Measurements from ENCODE around the gene ENPP7.

The ENPP7 gene

DNA sequence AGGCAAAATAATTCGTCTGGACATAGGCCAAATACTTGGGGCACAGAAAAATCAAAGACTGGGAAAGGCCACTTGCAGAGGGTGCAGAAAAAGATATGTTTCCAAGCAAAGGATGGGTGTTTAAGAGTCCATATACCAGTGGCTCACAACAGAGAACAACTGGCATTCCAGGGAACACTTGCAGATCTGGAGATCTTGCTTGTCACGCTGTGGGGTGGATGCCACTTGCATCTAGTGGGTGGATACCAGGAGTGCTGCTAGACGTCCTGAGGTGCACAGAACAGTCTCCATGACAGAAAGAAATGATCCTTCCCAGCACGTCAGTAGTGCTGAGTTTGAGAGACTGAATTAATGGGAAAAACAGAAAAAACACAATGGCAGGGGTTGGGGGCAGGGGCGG is 57.7 kb downstream of the ENPP7 start:
- H3K79me1 ChIP-seq (ENCODE audit: low read depth, low read length): peaks cover 7% of the 10 kb centered on the region
- H3K4me1 ChIP-seq (ENCODE audit: control insufficient read depth in 2 of 2, insufficient read depth in 1 of 2, low read depth in 1 of 2, low read length in 2 of 2): peaks cover 24 to 41% of the 10 kb centered on the region in 2 donors
- H3K23ac ChIP-seq (ENCODE audit: low read depth, low read length, poor library complexity): no peak overlapping the region
- H3K14ac ChIP-seq (ENCODE audit: low read length): no peak overlapping the region
- no peak overlapping the region for H3K9ac ChIP-seq (ENCODE audit: low read depth, low read length, poor library complexity)
- no peak overlapping the region for H2BK5ac ChIP-seq (ENCODE audit: low read length)
- no peak overlapping the region for H3K4me3 ChIP-seq (ENCODE audit: low read length in 2 of 2)
- no peak for DNase-seq (ENCODE audit: low spot score)
- no CpG with 5 or more reads among the region's 5 CpGs for WGBS, 2 donors (ENCODE audit: extremely low coverage in 2 of 2, insufficient read length in 2 of 2, insufficient replicate concordance in 1 of 2)
- H2AFZ ChIP-seq (ENCODE audit: low read length): no peak overlapping the region
- H2BK12ac ChIP-seq (ENCODE audit: low read length): no peak overlapping the region
- no peak overlapping the region for H4K8ac ChIP-seq (ENCODE audit: low read depth, low read length)
- H4K91ac ChIP-seq (ENCODE audit: low read depth, low read length, poor library complexity): no peak overlapping the region
- H3K27ac ChIP-seq (replicated peaks; ENCODE audit: low read length): no peak overlapping the region
- no peak overlapping the region for H2AK5ac ChIP-seq (ENCODE audit: low read depth, low read length)
- no peak overlapping the region for H3K18ac ChIP-seq (ENCODE audit: low read length)
- peaks cover 22 to 30% of the 10 kb centered on the region in 2 donors for H3K36me3 ChIP-seq (replicated peaks in 1 of 2; ENCODE audit: control insufficient read depth in 2 of 2, insufficient read depth in 2 of 2, low read length in 2 of 2)
- H3K9me3 ChIP-seq (replicated peaks in 1 of 2; ENCODE audit: control insufficient read depth in 2 of 2, insufficient read depth in 1 of 2, low read depth in 1 of 2, low read length in 2 of 2): peaks cover 2 to 5% of the 10 kb centered on the region in 2 donors
- H2BK15ac ChIP-seq (ENCODE audit: low read length): no peak overlapping the region
- no peak overlapping the region for H3K4ac ChIP-seq (ENCODE audit: low read length)
- peaks cover 26 to 48% (median 33%) of the 10 kb centered on the region in 3 experiments for H3K27me3 ChIP-seq (ENCODE audit: control insufficient read depth in 3 of 3, insufficient read depth in 3 of 3, low read depth in 1 of 3, low read length in 3 of 3)
- no peak overlapping the region for H3K4me2 ChIP-seq (ENCODE audit: insufficient read depth, low read length, poor library complexity, severe bottlenecking)
- H2BK120ac ChIP-seq (ENCODE audit: low read depth, low read length): no peak overlapping the region

GRCh38 chr17:79788989-79789942 is 58.5 kb downstream of the ENPP7 start:
- Histone ChIP-seq H3K79me1 (ENCODE audit: low read depth, low read length) (peaks cover 4% of the 10 kb centered on the region), H3K27ac (replicated peaks; ENCODE audit: low read length) (no peak overlapping the region), H3K4ac (ENCODE audit: low read length) (peak overlapping the region; percentile 27), H4K91ac (ENCODE audit: low read depth, low read length, poor library complexity) (peak overlapping the region; percentile 35), H3K9me3 (replicated peaks in 1 of 2; ENCODE audit: control insufficient read depth in 2 of 2, insufficient read depth in 1 of 2, low read depth in 1 of 2, low read length in 2 of 2) (peaks cover 2 to 5% of the 10 kb centered on the region in 2 donors), H3K9ac (ENCODE audit: low read depth, low read length, poor library complexity) (peak overlapping the region; percentile 73), H3K18ac (ENCODE audit: low read length) (peak overlapping the region; percentile 97), H3K27me3 (ENCODE audit: control insufficient read depth in 3 of 3, insufficient read depth in 3 of 3, low read depth in 1 of 3, low read length in 3 of 3) (peaks cover 26 to 52% (median 35%) of the 10 kb centered on the region in 3 experiments), H2BK12ac (ENCODE audit: low read length) (peak overlapping the region; percentile 53), H2BK120ac (ENCODE audit: low read depth, low read length) (peak overlapping the region; percentile 81), H3K14ac (ENCODE audit: low read length) (peak overlapping the region; percentile 95), H3K4me3 (ENCODE audit: low read length in 2 of 2) (peak overlapping the region; percentile 34 to 70), H2BK5ac (ENCODE audit: low read length) (peak overlapping the region; percentile 82), H4K8ac (ENCODE audit: low read depth, low read length) (no peak overlapping the region), H3K23ac (ENCODE audit: low read depth, low read length, poor library complexity) (peak overlapping the region; percentile 71), H3K4me1 (ENCODE audit: control insufficient read depth in 2 of 2, insufficient read depth in 1 of 2, low read depth in 1 of 2, low read length in 2 of 2) (peaks cover 30 to 48% of the 10 kb centered on the region in 2 donors), H3K36me3 (replicated peaks in 1 of 2; ENCODE audit: control insufficient read depth in 2 of 2, insufficient read depth in 2 of 2, low read length in 2 of 2) (peaks cover 17 to 25% of the 10 kb centered on the region in 2 donors), H2AK5ac (ENCODE audit: low read depth, low read length) (peak overlapping the region; percentile 94), H2BK15ac (ENCODE audit: low read length) (peak overlapping the region; percentile 95), H2AFZ (ENCODE audit: low read length) (peak overlapping the region; percentile 87), H3K4me2 (ENCODE audit: insufficient read depth, low read length, poor library complexity, severe bottlenecking) (peak overlapping the region; percentile 78)
- WGBS, 2 donors (ENCODE audit: extremely low coverage in 2 of 2, insufficient read length in 2 of 2, insufficient replicate concordance in 1 of 2): no CpG with 5 or more reads among the region's 52 CpGs
- DNase-seq (ENCODE audit: low spot score): no peak

GRCh38 chr17:79789943-79790804 is 59.4 kb downstream of the ENPP7 start:
- peak overlapping the region; percentile 95 for H2BK15ac ChIP-seq (ENCODE audit: low read length)
- peaks cover 26 to 60% (median 35%) of the 10 kb centered on the region in 3 experiments for H3K27me3 ChIP-seq (ENCODE audit: control insufficient read depth in 3 of 3, insufficient read depth in 3 of 3, low read depth in 1 of 3, low read length in 3 of 3)
- peaks cover 13 to 25% of the 10 kb centered on the region in 2 donors for H3K36me3 ChIP-seq (replicated peaks in 1 of 2; ENCODE audit: control insufficient read depth in 2 of 2, insufficient read depth in 2 of 2, low read length in 2 of 2)
- peak overlapping the region; percentile 87 for H2AFZ ChIP-seq (ENCODE audit: low read length)
- WGBS, 2 donors (ENCODE audit: extremely low coverage in 2 of 2, insufficient read length in 2 of 2, insufficient replicate concordance in 1 of 2): no CpG with 5 or more reads among the region's 74 CpGs
- H2BK5ac ChIP-seq (ENCODE audit: low read length): peak overlapping the region; percentile 82
- peaks cover 2 to 5% of the 10 kb centered on the region in 2 donors for H3K9me3 ChIP-seq (replicated peaks in 1 of 2; ENCODE audit: control insufficient read depth in 2 of 2, insufficient read depth in 1 of 2, low read depth in 1 of 2, low read length in 2 of 2)
- H3K14ac ChIP-seq (ENCODE audit: low read length): peak overlapping the region; percentile 49
- no peak overlapping the region for H3K27ac ChIP-seq (replicated peaks; ENCODE audit: low read length)
- peak overlapping the region; percentile 71 for H3K23ac ChIP-seq (ENCODE audit: low read depth, low read length, poor library complexity)
- no peak for DNase-seq (ENCODE audit: low spot score)
- peak overlapping the region; percentile 99 for H2AK5ac ChIP-seq (ENCODE audit: low read depth, low read length)
- H3K4me3 ChIP-seq (ENCODE audit: low read length in 2 of 2): peak overlapping the region; percentile 34 to 70
- peaks cover 34 to 55% of the 10 kb centered on the region in 2 donors for H3K4me1 ChIP-seq (ENCODE audit: control insufficient read depth in 2 of 2, insufficient read depth in 1 of 2, low read depth in 1 of 2, low read length in 2 of 2)
- peak overlapping the region; percentile 75 for H2BK12ac ChIP-seq (ENCODE audit: low read length)
- peak overlapping the region; percentile 73 for H3K9ac ChIP-seq (ENCODE audit: low read depth, low read length, poor library complexity)
- H4K8ac ChIP-seq (ENCODE audit: low read depth, low read length): no peak overlapping the region
- peak overlapping the region; percentile 81 for H2BK120ac ChIP-seq (ENCODE audit: low read depth, low read length)
- no peak overlapping the region for H3K4ac ChIP-seq (ENCODE audit: low read length)
- no peak overlapping the region for H4K91ac ChIP-seq (ENCODE audit: low read depth, low read length, poor library complexity)
- peak overlapping the region; percentile 97 for H3K18ac ChIP-seq (ENCODE audit: low read length)
- H3K4me2 ChIP-seq (ENCODE audit: insufficient read depth, low read length, poor library complexity, severe bottlenecking): peak overlapping the region; percentile 78
- H3K79me1 ChIP-seq (ENCODE audit: low read depth, low read length): peaks cover 4% of the 10 kb centered on the region
